ENCODE data around the gene CNN1.
"Not testable (repeated sequence)": the region's sequence is repeated elsewhere in the genome, so short reads cannot be mapped to it uniquely, and the experiment has no call there.

CNN1 gene

DNA sequence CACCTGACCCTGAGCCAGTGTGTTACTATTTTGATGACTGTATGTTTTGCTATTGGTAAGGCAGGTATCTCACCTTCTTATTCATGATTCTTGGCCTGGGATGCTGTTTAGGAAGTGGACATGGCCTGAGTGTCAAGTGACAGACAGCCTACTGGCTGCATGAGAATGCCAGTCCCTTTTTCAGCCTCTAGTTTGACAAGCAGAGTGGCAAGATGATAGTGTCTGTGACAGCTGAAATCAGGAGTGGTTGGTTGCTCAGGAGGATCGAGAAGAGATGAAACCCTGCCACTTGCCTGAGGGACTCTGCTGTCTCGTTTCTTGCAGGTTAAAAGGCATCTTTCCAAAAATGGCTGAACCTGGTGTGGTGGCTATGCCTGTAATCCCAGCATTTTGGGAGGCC, 27.5 kb downstream of the CNN1 start:
- Histone ChIP-seq H3K27ac (no peak overlapping the region), H2AFZ (no peak overlapping the region), H3K27me3 (ENCODE audit: control insufficient read depth, insufficient read depth, low read length) (no peaks in the 10 kb centered on the region), H3K36me3 (ENCODE audit: control insufficient read depth, insufficient read depth, low read length) (no peaks in the 10 kb centered on the region), H3K9ac (no peak overlapping the region), H3K4me2 (ENCODE audit: low read length) (no peak overlapping the region), H3K9me3 (ENCODE audit: control insufficient read depth, low read length) (no peaks in the 10 kb centered on the region), H3K79me2 (no peaks in the 10 kb centered on the region), H3K4me3 (ENCODE audit: low read depth, low read length) (no peak overlapping the region), H3K4me1 (no peaks in the 10 kb centered on the region)
- TF ChIP-seq, protein P1, sequence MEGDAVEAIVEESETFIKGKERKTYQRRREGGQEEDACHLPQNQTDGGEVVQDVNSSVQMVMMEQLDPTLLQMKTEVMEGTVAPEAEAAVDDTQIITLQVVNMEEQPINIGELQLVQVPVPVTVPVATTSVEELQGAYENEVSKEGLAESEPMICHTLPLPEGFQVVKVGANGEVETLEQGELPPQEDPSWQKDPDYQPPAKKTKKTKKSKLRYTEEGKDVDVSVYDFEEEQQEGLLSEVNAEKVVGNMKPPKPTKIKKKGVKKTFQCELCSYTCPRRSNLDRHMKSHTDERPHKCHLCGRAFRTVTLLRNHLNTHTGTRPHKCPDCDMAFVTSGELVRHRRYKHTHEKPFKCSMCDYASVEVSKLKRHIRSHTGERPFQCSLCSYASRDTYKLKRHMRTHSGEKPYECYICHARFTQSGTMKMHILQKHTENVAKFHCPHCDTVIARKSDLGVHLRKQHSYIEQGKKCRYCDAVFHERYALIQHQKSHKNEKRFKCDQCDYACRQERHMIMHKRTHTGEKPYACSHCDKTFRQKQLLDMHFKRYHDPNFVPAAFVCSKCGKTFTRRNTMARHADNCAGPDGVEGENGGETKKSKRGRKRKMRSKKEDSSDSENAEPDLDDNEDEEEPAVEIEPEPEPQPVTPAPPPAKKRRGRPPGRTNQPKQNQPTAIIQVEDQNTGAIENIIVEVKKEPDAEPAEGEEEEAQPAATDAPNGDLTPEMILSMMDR (IDR thresholded peaks at IDR 0.05) = no peak

DNA sequence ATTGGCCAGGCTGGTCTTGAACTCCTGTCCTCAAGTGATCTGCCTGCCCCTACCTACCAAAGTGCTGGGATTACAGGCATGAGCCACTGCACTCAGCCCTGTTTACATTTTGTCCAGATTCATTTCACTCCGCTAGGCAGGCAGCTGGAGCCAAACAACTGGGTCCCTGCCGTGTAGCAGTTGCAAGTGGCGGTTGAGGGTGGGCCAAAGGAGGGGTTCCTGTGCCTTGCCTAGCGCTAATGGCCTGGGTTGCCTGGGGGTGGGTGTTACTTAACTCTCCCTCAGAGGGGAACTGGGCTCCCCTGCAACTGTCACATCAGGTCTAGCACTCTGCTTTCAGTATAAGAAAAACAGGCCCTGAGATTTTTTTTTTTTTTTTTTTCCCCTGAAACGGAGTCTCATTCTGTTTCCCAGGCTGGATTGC, 31.4 kb downstream of the CNN1 start:
- Histone ChIP-seq H3K4me3 (ENCODE audit: low read depth, low read length) (no peak overlapping the region), H3K4me1 (no peaks in the 10 kb centered on the region), H3K27ac (no peak overlapping the region), H2AFZ (no peak overlapping the region), H3K9ac (no peak overlapping the region), H3K9me3 (ENCODE audit: control insufficient read depth, low read length) (no peaks in the 10 kb centered on the region), H3K4me2 (ENCODE audit: low read length) (no peak overlapping the region), H3K27me3 (ENCODE audit: control insufficient read depth, insufficient read depth, low read length) (no peaks in the 10 kb centered on the region), H3K79me2 (no peaks in the 10 kb centered on the region), H3K36me3 (ENCODE audit: control insufficient read depth, insufficient read depth, low read length) (no peaks in the 10 kb centered on the region)
- TF ChIP-seq, protein P1 (IDR thresholded peaks at IDR 0.05) = no peak

DNA sequence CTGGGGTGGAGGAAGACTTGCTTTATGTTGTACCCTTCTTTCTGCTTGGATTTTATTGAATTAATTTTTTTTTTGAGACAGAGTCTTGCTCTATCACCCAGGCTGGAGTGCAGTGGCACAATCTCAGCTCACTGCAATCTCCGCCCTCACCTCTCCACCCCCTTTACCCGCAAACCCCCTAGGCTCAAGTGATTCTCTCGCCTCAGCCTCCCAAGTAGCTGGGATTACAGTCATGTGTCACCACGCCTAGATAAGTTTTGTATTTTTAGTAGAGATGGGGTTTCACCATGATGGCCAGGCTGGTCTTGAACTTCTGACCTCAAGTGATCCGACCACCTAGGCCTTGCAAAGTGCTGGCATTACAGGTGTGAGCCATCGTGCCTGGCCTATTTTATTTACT, 34.7 kb downstream of the CNN1 start:
- H3K79me2 ChIP-seq; H3K36me3 ChIP-seq (ENCODE audit: control insufficient read depth, insufficient read depth, low read length); H3K9me3 ChIP-seq (ENCODE audit: control insufficient read depth, low read length); H3K9ac ChIP-seq; H2AFZ ChIP-seq; H3K27ac ChIP-seq; H3K4me2 ChIP-seq (ENCODE audit: low read length); H3K27me3 ChIP-seq (ENCODE audit: control insufficient read depth, insufficient read depth, low read length); H3K4me3 ChIP-seq (ENCODE audit: low read depth, low read length); H3K4me1 ChIP-seq: not testable (repeated sequence)

DNA sequence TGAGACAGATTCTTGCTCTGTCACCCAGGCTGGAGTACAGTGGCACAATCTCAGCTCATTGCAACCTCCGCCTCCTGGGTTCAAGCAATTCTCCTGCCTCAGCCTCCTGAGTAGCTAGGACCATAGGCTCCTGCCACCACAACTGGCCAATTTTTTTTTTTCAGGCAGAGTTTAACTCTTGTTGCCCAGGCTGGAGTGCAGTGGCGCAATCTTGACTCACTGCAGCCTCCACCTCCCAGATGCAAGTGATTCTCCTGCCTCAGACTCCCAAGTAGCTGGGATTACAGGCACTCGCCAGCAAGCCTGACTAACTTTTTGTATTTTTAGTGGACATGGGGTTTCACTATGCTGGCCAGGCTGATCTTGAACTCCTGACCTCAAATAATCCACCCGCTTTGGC, 35.1 kb downstream of the CNN1 start:
- not testable (repeated sequence) for H3K27ac ChIP-seq; H3K4me3 ChIP-seq (ENCODE audit: low read depth, low read length)

DNA sequence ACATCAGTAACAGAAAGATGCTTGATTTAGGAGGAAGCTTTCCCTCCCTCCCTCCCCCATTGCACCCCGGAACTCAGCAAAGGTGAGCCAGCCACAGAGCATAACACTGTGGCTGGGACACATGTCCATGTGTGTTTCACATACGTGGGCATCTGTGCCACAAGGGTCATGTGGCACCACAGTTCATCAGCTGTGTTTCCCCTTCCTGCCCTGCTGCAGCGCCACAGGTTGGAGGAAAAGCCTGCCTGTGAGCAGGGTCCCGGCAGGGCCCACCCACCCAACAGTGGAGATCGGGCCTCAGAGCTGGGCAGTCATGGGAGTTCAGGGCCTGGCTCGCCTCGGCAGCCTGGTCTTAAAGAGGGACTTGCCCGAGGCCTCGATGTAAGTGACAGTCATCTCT, 36.0 kb downstream of the CNN1 start:
- no peaks in the 10 kb centered on the region for H3K9me3 ChIP-seq (ENCODE audit: control insufficient read depth, low read length)

More for the DNA sequence above, 35.1 kb downstream of the CNN1 start:
- not testable (repeated sequence) for H3K4me2 ChIP-seq (ENCODE audit: low read length); H3K9ac ChIP-seq; H2AFZ ChIP-seq; H3K4me1 ChIP-seq; H3K36me3 ChIP-seq (ENCODE audit: control insufficient read depth, insufficient read depth, low read length); H3K9me3 ChIP-seq (ENCODE audit: control insufficient read depth, low read length); H3K79me2 ChIP-seq; H3K27me3 ChIP-seq (ENCODE audit: control insufficient read depth, insufficient read depth, low read length)

DNA sequence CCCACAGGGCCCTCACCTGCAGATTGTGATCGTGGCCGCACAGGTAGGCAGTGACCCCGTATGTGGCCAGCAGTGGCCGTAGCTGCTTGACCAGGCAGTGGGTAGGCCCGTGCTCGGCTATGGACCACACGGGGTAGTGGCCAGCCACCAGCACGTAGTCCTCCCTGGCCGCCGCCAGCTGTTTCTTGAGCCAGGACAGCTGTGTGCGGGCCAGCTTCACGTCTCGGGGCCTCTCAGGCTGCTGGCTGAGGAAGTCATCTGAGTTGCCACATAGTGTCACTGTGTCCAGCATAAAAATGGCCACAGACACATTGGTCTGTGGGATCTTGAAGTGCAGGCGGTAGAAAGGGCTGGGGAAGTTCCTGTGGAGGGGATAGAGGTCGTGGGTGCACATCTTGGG, 37.6 kb downstream of the CNN1 start:
- H3K4me2 ChIP-seq (ENCODE audit: low read length) = no peak overlapping the region
- no peaks in the 10 kb centered on the region for H3K4me1 ChIP-seq
- TF ChIP-seq, protein P1 (IDR thresholded peaks at IDR 0.05) = no peak
- H3K27me3 ChIP-seq (ENCODE audit: control insufficient read depth, insufficient read depth, low read length) = no peaks in the 10 kb centered on the region
- no peak overlapping the region for H3K27ac ChIP-seq
- H3K36me3 ChIP-seq (ENCODE audit: control insufficient read depth, insufficient read depth, low read length) = no peaks in the 10 kb centered on the region
- no peaks in the 10 kb centered on the region for H3K9me3 ChIP-seq (ENCODE audit: control insufficient read depth, low read length)
- H2AFZ ChIP-seq = no peak overlapping the region
- H3K4me3 ChIP-seq (ENCODE audit: low read depth, low read length) = no peak overlapping the region
- H3K79me2 ChIP-seq = no peaks in the 10 kb centered on the region
- no peak overlapping the region for H3K9ac ChIP-seq

More for the DNA sequence above, 36.0 kb downstream of the CNN1 start:
- Histone ChIP-seq H3K79me2 (no peaks in the 10 kb centered on the region), H3K4me3 (ENCODE audit: low read depth, low read length) (no peak overlapping the region), H2AFZ (no peak overlapping the region), H3K27me3 (ENCODE audit: control insufficient read depth, insufficient read depth, low read length) (no peaks in the 10 kb centered on the region), H3K4me2 (ENCODE audit: low read length) (no peak overlapping the region), H3K4me1 (no peaks in the 10 kb centered on the region), H3K36me3 (ENCODE audit: control insufficient read depth, insufficient read depth, low read length) (no peaks in the 10 kb centered on the region), H3K27ac (no peak overlapping the region), H3K9ac (no peak overlapping the region)
- TF ChIP-seq, protein P1 (IDR thresholded peaks at IDR 0.05) = no peak

All from parathyroid adenoma (tissue), 2 donors.